SH-SY5Y (cell line): ENCODE measurements around the gene KRTAP4-7.
"Not testable (repeated sequence)": the region's sequence is repeated elsewhere in the genome, so short reads cannot be mapped to it uniquely, and the experiment has no call there.

Experiments
- GATA2 ChIP-seq: IDR thresholded peaks from 2 replicates; pipeline ENCODE4 v1.6.1; 2011; ENCODE audit warnings: mild to moderate bottlenecking, low read depth, low read length
- GATA3 ChIP-seq: IDR thresholded peaks from 2 replicates; pipeline ENCODE4 v1.6.1; 2011; ENCODE audit warnings: low read depth, mild to moderate bottlenecking, low read length, moderate library complexity

The KRTAP4-7 gene

GRCh38 chr17:41103896-41104295 is 19.9 kb downstream of the KRTAP4-7 start:
- TF ChIP-seq GATA3 (no peak), GATA2 (no peak)

GRCh38 chr17:41105347-41105746 is 21.4 kb downstream of the KRTAP4-7 start, which contains the start of gene KRTAP4-9:
Gene KRTAP4-9 (plus strand): TSS chr17:41105389. CDS start chr17:41105389, 0 bp downstream.
- TF ChIP-seq GATA2, GATA3: not testable (repeated sequence)

DNA sequence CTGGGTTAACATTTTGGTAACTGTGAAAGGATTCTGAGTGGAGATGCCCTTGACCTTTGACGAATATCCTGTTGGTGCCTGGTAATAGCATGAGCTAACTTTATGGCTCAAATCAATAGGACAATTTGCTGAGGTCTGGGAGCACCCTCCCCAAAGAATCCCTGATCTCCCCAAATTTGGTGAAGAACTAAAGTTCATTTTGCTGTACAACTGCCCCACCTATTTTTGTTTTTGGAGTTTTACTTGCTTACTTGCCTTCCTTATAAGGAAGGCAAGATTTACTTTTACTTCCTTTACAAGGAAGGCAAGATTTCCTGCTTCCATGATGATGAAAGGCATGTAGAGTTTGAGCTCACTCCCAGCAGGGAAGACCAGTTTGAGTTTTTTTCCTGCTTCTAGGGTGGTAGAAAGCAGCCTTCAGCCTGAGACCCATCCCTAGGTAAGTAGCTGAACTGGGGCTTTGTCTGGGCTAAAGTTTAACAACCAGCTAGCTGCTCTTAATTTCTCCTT is 24.0 kb downstream of the KRTAP4-7 start:
- no peak for TF ChIP-seq GATA2
- TF ChIP-seq GATA3 = no peak

DNA sequence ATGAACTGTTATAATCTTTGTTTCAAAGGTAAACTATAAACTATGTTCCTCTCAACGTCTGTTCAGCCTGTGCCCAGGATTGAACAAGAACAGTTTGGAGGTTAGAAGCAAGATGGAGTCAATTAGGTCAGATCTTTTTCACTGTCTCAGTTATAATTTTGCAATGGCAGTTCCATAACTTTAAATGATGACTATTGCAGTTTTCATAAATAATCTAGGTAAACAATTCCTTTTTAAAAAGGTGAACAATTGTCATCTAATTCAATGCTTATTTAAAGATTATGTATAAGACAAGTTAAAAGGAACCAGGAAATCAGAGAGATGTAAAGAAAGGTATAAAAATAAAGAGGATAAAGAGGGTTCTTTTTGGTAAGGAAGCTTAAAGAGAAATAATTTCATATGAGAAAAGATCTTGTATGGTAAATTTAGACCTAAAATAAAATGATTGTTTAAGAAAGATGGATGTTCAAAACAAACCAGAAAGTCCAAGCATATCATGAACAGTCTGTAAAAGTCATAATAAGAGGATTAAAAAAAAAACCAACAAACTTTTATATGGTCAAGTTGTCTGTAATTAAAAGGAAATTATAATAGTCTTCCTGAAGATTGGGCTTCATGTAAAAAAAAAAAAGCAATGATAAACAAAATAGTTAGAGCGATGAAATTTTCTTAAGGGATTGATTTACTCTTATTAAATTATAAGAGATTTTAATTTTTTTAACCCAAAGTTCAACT is 27.4 kb downstream of the KRTAP4-7 start:
- no peak for TF ChIP-seq GATA2
- TF ChIP-seq GATA3 = no peak

GRCh38 chr17:41116297-41116696 is 32.3 kb downstream of the KRTAP4-7 start:
- TF ChIP-seq GATA3 (no peak), GATA2 (no peak)

DNA sequence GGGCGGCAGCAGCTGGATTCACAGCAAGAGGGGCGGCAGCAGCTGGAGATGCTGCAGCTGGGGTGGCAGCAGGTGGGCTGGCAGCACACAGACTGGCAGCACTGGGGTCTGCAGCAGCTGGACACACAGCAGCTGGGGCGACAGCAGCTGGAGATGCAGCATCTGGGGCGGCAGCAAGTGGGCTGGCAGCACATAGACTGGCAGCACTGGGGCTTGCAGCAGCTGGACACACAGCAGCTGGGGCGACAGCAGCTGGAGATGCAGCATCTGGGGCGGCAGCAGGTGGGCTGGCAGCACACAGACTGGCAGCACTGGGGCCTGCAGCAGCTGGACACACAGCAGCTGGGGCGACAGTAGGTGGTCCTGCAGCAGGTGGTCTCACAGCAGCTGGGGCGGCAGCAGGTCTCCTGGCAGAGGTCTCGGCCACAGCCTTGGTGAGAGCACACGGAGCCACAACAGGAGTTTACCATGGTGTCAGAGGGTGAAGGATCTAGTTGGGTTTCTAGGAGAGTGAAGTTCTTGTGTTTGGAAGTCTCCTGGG is 34.0 kb downstream of the KRTAP4-7 start, which contains the start of gene KRTAP4-11:
Gene KRTAP4-11, minus strand, starts transcription at position 528 of the 541 bp plus-strand sequence. Its CDS starts 58 bp downstream, at position 470.
- not testable (repeated sequence) for TF ChIP-seq GATA2, GATA3

DNA sequence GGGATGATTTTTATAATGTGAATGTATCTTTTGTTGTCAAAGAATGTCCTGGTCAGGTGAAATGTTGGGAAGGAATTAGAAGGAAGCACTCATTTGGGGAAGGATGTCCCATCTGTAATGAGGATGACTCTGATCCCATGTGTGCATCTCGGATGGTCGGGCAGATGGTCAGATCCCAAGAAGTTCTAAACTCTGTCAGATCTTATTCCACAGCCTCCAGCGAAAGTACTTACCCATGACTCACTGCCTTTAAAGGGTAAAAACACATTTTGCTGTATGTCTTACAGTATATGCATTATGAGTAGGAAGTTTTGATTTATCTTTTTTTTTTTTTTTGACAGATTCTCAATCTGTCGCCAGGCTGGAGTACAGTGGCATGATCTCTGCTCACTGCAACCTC is 34.8 kb downstream of the KRTAP4-7 start:
- no peak for TF ChIP-seq GATA2
- no peak for TF ChIP-seq GATA3

DNA sequence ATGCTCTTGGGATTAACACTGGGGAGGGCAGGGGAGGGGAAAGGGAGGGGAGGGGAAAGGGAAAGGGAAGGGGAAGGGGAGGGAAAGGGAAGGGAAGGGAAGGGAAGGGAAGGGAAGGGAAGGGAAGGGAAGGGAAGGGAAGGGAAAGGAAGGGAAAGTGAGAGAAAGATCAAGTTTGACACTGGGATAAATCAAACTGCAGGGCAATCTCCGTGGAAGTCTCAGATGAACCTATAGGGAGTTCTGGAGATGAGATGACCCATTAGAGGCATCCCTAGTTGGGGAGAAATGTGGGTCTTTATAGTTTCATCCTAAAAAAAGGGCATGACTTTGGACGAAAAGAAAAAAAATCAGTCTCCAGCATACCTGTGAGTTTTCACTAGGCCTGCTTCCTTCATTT is 37.8 kb downstream of the KRTAP4-7 start:
- TF ChIP-seq GATA2 = no peak
- TF ChIP-seq GATA3 = no peak

DNA sequence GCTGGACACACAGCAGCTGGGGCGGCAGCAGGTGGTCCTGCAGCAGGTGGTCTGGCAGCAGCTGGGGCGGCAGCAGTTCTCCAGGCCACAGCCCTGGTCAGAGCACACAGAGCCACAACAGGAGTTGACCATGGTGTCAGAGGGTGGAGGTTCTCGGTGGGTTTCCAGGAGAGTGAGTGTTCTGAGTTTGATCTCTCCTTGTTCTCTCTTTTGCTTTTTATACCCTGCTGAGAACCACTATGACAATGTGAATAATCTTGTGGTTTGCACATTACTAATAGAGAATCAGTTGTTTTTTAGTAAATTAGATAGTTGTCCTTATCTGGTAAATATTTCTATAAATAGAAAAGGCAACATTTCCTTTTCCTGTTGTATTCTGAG is 40.0 kb downstream of the KRTAP4-7 start, which contains the start of gene KRTAP4-12:
Gene KRTAP4-12, minus strand, starts transcription at position 192 of the 381 bp plus-strand sequence. Its CDS starts 60 bp downstream, at position 132.
- TF ChIP-seq GATA2, GATA3: not testable (repeated sequence)

- TF ChIP-seq GATA3 (no peak), GATA2 (no peak)
Measured at GRCh38 chr17:41125064-41125463, 41.1 kb downstream of the KRTAP4-7 start.

- TF ChIP-seq GATA2 (no peak), GATA3 (no peak)
Measured at GRCh38 chr17:41126412-41126811, 42.5 kb downstream of the KRTAP4-7 start.

GRCh38 chr17:41127371-41127770 is 43.4 kb downstream of the KRTAP4-7 start:
- TF ChIP-seq GATA3 = no peak
- no peak for TF ChIP-seq GATA2

DNA sequence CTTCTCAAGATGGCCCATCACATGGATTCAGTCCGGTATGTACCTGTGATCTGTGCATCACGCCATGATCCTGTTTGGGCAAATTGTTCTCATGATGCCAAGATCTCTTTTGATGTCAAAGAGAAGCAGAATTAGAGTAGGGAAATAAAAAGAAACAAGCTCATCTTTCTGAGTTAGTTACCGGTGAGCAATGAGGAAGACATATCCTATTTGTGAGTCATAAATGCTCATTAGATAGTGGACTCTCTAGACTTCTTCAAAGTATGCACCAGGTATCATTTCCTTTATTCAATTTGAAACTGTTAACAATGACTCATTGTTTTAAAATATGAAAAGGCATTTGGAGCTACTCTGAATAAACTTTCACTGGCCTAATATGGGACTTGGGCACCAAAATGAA is 48.0 kb downstream of the KRTAP4-7 start:
- TF ChIP-seq GATA2 (no peak), GATA3 (no peak)

- TF ChIP-seq GATA2 (no peak), GATA3 (no peak)
Measured at GRCh38 chr17:41133880-41134735, 50.2 kb downstream of the KRTAP4-7 start.
